Stimulated activated CD4-positive, alpha-beta T cell treated with anti-CD3 and anti-CD28 coated beads, Interleukin-4, amount 100 ng/mL, for 4 hours (primary cell): ENCODE data around the gene NEUROD2.

Source experiments
- DNase-seq, 2 experiments: peaks; one replicate each; pipeline ENCODE4 v3.0.0-alpha.2; 2020

The NEUROD2 gene

DNA sequence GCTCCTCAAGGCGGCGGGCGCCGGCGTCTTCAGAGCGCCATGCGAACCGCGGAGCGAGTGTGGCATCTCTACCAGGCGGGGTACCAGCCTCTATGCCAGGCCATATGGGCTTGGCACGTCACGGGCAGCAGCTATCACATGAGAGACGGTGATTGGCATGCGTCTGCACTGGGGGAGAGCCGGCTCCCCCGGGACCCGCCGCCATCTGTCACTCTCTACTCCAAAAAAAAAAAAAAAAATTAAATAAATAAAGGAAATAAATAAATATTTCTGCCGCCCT, at the start of gene NEUROD2:
Gene NEUROD2 (minus strand): TSS at position 70 of the 280 bp plus-strand sequence. CDS start 1,321 bp downstream, outside the sequence.
- DNase-seq: no peak

DNA sequence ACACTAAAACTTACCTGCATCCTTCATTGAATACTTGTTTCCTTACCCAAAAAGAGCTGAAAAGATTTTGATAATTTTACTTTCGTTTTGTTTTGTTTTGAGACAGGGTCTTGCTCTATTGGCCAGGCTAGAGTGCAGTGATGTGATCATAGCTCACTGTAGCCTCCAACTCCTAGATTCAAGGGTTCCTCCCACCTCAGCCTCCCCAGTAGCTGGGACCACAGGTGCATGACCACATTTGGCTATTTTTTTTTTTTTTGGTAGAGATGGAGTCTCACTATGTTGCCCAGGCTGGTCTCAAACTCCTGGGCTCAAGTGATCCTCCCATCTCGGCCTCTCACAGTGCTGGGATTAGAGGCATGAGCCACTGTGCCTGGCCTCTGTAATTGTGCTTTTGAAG, 47.4 kb upstream of the NEUROD2 start:
- DNase-seq: no peak

DNA sequence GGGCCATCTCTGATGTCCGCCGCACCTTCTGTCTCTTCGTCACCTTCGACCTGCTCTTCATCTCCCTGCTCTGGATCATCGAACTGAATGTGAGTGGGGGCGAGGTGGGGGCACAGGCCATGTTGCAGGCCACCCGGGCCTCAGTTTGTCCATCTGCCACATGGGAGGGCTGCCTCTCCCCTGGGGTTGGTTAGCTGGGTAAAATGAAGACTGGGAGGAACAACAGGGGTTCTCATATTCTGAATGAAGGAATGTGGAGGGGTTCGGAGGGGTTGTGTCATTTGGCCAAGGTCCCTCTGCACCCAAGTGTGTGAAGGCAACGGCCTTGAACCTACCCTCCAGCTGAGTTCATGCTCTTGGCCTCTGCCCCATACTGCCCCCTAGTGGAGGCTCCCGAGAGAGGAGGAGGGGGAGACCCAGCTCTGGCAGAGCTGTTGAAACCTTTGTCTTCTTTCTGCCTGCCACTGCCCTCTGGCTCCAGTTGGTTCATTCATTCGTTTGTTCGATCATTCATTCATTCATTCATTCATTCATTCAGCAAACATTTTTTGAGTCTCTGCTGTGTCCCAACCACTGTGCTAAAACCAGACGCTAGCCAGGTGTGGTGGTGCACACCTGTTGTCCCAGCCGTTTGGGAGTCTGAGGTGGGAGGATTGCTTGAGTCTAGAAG, 46.1 kb upstream of the NEUROD2 start:
- DNase-seq: peak; percentile 66 to 74

DNA sequence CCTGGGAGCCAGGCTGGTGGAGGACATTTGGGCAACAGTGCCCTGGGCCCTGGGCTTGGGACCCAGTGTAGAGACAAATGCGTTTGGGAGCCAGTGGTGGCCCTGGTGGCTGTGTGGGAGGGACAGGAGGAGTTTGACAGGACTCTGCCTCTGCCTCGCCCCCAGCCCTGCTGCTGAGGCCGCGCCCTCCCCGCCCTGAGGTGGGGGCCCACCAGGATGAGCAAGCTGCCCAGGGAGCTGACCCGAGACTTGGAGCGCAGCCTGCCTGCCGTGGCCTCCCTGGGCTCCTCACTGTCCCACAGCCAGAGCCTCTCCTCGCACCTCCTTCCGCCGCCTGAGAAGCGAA, 45.6 kb upstream of the NEUROD2 start:
- DNase-seq: no peak

DNA sequence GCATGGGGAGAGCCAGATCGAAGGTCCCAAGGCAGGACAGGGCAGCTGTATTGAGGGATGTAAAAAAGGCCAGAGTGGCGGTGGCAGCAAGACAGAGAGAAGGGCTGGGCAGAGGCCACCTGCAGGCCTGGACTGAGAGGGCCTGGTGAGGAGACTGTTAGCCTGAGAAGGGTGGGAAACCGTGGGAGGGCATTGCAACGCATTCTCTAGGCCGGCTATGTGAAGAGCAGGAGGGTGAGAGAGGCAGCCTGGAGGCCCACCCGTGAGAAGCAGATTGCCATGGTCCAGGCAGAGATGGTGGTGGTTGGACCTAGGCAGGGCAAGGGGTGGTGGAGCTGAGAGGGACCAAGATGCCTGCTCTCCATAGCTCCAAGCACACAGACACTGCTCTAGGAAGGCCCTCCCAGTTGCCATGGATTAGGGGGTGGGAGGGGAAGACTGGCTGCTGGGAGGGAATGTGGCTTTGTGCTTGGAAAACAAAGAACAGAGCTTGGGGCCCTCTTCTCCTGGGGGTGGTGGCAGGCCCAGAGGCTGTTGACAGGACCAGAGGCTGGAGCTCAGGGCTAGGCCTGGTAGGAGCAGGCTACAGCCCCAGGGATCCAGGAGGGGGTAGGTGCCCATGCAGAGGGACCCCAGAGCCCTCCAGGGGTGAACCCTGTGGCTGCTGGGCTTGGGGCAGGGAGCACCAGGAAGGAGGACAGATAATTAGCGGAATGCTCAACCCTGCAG, 45.0 kb upstream of the NEUROD2 start:
- no peak for DNase-seq

DNA sequence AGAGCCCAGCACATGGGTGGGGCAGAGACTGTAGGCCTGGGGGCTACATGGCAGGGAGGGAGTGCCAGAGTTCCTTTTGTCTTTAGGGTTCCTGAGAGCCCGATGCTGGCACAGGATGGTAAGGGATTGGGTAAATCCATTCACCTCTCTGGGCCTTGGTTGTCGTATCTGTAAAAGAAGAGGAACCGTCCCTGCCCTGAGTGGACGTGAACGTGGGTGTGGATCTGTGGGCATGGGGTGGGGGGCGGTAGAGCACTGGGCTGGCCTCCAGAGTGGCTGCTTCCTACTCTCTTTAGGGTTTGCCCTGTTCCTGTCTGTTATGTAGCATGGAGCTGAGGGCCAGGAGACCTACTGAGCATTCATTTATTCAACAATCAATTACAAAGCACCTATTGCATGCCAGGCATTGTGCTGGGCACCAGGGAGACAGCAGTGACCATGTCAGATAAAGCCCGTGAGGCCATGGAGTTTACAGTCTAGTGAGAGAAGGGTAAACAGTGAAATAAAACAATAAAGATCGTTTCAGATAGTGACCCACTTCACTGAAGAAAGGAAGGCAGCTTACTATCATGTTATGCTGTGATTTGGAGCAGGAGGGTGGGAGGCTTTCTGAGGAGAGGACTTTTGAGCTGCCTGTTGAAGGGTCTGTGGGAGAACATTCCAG, 44.3 kb upstream of the NEUROD2 start:
- DNase-seq: no peak

DNA sequence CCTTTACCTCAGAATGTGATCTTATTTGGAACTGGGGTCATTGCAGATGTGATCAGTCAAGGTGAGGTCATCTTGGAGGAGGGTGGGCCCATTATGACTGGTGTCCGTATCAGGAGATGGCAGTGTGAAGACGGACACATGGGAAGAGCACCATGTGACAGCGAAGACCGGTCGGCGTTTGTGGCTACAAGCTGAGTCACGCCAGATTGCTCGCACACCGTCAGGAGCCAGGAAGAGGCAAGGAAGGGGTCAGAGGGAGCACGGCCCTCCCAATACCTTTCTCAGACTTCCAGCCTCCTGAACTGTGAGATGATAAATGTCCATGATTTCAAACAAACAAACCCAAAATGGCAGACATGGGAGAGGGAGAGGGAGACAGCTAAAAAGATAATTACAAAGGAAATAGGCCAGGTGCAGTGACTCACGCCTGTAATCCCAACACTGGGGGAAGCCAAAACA, 42.4 kb upstream of the NEUROD2 start:
- DNase-seq: no peak

DNA sequence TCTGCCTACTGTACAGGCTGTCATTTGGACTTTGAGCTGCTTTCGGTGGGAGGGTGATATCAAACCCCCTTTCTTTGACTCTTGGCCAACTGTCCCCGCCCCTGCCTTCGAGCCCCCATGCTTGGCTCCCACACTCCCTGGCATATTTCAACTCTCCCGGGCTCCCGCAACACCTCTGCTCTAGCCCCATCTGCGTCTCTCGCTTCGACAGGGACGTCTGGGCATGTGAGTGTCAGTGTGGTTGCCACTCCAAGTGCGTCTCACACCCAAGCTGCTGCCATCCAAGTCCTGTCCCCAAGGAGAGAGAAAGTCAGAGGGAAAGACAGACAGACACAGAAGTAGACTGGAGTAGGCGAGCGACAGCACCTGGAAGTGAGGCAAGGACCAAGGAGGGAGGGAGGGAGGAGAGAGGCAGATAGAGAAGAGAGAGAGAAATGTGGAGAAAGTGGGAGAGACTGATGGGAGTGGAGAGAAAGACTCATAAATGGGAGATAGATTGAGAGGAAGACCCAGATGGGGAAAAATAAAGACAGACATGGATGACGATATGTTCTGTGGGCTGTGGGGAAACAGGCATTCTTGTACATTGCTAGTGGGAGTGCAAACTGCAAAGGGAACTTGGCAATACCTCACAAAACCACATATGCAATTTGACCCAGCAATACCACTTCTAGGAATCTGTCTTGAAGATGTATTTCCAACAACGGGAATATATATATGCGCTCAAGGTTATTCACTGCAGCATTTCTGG, 41.1 kb upstream of the NEUROD2 start:
- DNase-seq: no peak

DNA sequence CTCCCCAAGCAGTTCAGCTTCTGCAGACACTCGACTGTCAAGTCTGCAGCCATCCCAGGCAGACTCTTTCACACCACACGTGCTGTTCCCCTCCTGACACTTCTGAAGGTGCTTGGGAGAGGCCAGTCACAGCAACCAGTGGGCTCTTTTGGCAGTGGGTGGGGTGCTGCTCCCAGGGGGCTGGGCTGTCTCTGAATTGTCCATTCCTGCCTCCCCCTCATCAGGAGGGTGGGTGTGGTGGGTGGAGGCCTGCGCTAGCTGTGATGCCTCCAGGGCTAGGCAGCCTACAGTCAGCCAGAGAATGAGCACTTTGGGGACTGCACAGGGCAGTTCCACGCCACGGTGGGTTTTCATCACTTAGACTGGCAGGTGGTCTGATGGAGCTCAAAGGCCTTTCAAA, 39.5 kb upstream of the NEUROD2 start:
- no peak for DNase-seq

DNA sequence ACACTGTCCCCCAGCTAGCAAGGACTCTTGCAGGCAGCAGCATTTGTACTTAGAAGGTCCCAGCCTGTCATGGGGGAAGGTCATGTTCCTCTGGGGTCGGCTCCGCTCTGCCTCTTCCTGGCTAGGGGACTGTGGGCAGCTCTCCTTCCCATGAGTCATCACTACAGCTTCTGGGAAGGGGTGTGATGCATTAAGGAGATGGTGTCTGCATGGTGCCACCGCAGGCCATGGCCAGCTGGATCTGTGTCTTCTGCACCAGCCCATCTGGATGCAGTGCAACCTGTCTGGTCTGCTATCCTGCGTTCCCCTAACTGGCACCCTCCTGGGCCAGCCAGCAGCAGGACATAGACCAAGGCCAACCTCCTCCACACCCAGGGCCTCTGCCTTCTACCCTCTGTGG, 35.6 kb upstream of the NEUROD2 start:
- no peak for DNase-seq

DNA sequence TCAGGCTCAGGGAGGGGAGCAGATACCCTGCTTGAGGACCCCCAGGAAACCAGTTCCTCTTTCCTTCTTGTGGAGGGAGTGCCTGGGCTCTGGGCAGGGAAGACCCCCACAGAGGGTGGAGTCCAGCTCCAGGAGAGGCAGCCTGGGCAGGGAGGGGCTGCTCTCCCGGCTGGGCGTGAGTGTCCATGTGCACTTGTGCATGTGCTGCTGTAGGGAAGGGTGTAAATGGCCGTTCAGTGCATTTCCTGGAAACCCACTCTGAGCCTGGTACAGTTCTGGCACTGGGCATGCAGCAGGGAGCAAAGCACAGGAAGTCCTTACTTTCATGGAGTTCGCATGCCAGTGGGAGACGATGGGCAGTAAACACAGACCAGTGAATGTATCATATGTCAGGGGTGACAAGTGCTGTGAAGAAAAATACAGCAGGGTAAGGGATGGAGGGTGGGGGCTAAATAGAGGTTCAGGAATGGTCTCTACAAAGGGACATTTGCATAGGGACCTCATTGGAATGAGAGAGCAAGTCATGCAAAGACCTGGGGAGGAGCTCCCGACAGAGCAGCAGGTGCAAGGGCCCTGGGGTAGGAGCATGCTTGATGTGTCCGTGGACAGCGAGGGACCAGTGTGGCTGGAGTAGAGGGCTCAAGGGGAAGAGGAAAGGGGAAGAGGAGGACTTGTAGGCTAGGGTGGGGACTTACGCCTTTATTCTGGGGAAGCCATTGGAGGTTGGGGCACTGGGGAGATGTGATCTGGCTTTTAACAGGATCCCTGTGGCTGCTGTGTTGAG, 34.8 kb upstream of the NEUROD2 start:
- DNase-seq: no peak

DNA sequence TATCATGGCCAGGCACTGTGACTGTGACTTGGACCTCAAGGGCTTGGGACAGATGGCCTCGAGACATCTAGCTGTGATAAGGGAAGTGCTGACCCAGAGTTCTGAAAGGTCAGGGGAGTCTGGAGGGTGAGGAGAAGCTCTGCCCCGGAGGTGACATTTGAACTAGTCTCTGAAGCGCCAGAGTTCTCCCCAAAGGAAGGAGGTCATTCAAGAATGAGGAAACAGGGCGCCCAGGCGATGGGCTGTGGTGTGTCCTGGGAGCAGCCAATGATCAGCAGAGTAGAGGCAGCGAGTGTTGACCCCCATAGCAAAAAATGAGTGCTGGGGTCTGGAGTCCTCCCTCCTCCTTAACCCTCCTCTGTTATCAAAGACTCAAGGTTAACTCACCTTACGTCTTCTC, 34.2 kb upstream of the NEUROD2 start:
- DNase-seq: no peak

DNA sequence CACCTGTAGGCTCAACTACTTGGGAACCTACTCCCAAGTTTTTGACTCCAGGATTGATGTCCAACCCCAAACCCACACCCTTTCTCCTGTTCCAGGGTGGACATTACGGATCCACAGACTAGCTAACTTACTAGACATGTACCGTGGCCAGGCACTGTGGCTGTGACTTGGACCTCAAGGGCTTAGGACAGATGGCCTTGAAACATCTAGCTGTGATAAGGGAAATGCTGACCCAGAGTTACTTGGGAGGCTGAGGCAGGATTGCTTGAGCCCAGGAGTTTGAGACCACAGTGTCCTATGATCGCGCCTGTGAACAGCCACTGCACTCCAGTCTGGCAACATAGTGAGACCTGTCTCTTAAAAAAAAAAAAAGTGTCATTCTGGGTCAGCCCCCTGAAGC, 33.4 kb upstream of the NEUROD2 start:
- no peak for DNase-seq

DNA sequence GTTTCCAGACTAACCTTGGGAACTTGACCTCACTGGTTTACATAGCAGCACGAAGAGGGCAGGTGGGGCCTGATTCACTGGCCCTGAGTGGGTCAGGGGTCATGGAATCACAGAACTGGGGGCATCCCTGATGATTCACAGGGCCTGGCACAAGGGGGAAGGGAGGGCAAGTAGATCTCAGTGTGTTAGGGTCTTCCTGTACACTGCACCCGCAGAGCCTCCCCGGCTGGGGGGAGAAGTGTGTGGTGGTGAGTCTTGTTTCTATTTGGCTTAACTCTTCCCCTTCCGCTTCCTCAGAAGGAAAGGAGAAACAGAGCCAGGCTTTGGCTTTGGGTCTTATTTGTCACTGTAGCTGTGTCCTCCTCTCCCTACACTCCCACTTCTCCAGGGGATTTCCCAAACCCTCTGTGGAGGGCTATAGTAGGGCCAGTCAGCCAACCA, 32.9 kb upstream of the NEUROD2 start:
- no peak for DNase-seq

DNA sequence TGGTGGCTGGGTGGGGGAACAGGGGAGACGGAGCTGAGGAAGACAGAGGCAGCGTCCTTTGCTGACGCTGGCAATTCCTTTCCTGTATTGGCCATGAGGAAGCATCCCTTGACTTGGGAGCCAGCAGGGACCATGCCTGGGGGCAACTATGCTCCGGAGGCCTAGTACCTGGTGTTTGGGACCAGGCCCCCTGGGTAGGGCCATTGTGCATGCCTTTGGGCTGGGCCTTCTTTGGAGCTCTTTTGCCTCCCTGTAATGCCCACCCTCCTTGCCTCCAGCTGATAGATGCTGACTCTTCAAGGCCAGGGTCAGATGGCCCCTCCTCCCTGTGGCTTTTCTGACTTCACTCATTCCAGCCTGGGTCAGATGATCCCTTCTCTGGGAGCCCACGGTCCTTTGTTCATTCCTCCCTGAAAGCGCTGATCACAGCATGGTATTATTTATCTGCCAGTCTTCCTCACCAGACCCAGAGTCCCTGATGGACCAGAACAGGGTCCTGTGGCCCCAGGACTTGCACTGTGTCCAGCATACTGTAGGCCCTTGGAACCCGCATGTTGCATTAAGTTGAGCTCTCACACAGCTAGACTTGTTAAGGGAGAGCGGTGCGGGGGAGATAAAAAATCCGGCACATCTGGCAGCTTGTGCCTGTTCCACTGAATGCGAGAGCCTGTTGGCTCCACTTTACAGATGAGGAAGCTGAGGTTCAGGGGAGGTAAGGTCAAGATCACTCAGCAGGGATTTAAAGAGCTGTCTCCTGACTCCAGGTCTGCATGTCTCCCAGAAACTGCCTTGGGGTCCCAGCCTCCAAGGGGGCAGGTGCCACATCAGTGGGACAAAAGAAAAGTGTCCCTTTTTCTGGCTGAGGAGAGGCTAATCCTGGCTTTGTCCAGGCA, 32.1 kb upstream of the NEUROD2 start:
- no peak for DNase-seq

DNA sequence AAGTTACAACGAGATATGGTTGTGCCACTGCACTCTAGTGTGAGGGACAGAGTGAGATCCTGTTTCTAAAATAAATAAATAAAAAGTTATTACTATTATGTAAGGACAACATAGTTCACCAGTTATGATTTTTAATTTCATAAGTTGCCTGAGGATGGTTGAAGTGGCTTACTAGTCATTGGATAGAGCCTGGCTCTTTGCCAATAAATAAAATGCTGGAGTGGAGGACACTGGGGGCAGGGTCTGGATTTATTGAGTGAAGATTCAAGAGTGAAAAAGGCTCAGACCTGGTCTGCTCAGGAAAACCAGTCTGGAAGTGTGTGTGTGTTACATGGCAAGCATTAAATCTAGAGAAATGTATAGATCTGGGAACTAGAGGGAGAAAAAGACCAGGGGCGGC, 31.3 kb upstream of the NEUROD2 start:
- DNase-seq: no peak

DNA sequence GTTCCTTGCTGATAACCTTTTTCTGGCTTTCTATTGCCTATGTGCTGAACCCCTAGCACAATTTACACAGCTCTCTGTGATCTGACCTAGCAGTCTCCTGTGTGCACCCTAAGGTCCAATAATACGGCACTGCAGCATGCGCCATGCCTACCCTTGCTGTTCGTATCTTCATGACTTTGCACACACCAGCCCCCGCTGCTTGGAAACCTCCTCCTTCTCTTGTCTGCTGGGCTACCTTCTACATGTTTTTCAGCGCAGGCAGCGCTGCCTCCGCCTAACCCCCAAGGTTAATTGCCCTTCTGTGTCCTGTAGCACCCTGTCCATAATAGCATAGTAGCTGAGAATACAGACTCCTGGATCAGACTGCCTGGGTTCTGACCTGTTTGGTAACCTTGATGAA, 30.6 kb upstream of the NEUROD2 start:
- no peak for DNase-seq

DNA sequence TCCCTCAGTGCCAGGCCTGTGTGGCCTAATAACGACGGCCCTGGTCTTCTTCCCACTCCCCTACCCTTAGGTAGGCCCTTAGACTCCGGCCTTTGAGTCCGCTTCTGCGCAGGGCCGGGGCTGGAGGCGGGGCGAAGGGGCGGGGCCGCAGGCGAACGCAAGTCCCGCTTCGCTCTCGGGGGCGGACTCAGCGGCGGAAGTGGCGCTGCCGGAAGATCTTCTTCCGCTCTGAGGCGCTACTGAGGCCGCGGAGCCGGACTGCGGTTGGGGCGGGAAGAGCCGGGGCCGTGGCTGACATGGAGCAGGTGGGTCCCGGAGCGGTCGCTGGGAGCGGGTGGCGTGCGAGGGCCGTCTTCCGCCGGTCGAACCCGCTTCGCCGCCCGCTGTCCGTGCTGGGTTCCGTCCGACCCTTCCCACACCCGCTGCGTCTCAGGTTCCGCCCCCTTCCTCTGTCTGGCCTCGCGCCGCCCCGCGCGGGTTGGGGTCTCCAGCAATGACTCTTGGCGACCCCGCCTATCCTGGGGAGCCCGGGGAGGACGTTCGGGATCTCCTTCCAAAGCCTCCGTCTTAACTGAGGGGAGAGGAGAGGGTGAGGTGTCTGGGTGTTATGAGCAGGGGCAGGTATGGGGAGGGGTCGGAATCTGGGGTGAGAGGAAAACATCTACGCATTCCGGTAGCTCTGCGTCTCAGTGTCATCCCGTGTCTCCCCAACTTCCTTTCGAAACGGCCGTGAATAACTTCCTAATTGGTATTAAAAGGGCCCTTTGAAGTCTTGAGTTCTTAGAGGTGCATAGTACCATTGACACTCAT, 29.4 kb upstream of the NEUROD2 start, which contains the start of gene STARD3:
Gene STARD3 (plus strand): TSS at position 218 of the 810 bp plus-strand sequence. CDS start 16,388 bp downstream, outside the sequence.
- peak; percentile 86 to 93 for DNase-seq

DNA sequence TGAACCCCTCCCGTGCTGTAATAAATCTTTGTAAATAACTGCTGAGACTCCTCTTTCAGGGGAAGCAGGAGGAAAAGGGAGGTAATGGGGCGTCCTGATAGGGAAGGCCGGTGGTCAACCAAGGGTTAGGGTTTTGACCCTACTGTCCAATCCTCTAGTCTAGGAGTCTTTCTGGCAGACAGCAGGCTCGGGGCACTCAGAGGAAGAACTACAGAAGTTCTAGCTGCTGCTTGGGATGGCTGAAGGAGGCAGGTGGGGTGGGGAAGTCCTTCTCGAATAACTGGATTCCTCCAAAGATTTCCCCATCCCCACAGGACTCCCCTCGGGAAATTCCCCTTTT, 28.8 kb upstream of the NEUROD2 start:
- DNase-seq: no peak

DNA sequence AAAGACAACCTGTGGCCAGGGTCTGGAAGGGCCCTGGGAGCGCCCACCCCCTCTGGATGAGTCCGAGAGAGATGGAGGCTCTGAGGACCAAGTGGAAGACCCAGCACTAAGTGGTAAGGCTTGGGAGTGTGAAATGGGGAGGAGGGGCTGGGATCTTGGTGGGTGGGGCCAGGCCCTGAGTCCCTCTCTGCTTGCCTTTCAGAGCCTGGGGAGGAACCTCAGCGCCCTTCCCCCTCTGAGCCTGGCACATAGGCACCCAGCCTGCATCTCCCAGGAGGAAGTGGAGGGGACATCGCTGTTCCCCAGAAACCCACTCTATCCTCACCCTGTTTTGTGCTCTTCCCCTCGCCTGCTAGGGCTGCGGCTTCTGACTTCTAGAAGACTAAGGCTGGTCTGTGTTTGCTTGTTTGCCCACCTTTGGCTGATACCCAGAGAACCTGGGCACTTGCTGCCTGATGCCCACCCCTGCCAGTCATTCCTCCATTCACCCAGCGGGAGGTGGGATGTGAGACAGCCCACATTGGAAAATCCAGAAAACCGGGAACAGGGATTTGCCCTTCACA, 28.0 kb upstream of the NEUROD2 start:
- DNase-seq: no peak
